ENCODE results near the gene BAHCC1.

DNA sequence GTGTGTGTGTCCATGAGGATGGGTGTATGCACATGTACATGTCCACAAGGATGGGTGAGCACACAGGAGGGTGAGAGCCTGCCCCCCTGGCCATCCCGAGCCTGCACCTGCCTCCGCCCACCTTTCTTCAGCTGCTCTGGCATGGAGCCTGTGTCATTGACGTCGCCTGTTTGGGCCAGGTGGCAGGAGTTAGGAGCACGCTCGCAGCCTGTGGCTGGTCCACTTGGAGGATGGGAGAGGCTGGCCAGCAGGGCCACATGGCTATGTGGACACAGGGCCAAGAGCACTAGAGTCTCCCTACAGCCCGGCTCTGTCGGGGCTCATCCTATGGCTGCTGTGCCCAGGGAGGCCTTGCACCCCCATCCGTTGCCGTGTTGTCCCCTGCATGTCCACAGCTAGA, 21.4 kb downstream of the BAHCC1 start:
- no peak for TF ChIP-seq POLR2A (IDR thresholded peaks at IDR 0.05; ENCODE audit: low read length)
- TF ChIP-seq GATA1 (IDR thresholded peaks at IDR 0.05; ENCODE audit: low read depth, low read length): no peak
